Activated CD8-positive, alpha-beta T cell treated with anti-CD3 and anti-CD28 coated beads for 36 hours (primary cell): Measurements from ENCODE around the gene MRPS12. TPM values are rescaled to one million over a fixed set of nuclear protein-coding genes. Genes with fewer than 3 reads are reported as not detected.
"Not testable (repeated sequence)": the region's sequence is repeated elsewhere in the genome, so short reads cannot be mapped to it uniquely, and the experiment has no call there.

Source experiments
- ATAC-seq: fragments of 200-7000 bp; cut with Tn5 transposase; one replicate; pipeline ENCODE4 v1.10.0; 2021; ENCODE audit warnings: mild to moderate bottlenecking, moderate library complexity
- CTCF ChIA-PET: fragments of 350-600 bp; sonication (Branson Sonifier 250); formaldehyde crosslinking; loops from one replicate; lab custom pipeline; 2021; ENCODE audit warnings: antibody characterized with exemption; lab: Charles Lee
- POLR2A ChIA-PET: fragments of 350-600 bp; sonication (Branson Sonifier 250); formaldehyde crosslinking; loops from one replicate; lab custom pipeline; 2021; ENCODE audit warnings: antibody characterized with exemption; lab: Charles Lee
- DNase-seq: peaks from one replicate; pipeline ENCODE4 v3.0.0-alpha.2; 2020
- H3K27ac Mint-ChIP-seq: one replicate; pipeline ENCODE4 v1.8.0; 2021; ENCODE audit warnings: mild to moderate bottlenecking, mixed read lengths
- H3K27me3 Mint-ChIP-seq: one replicate; pipeline ENCODE4 v1.8.0; 2021; ENCODE audit warnings: mixed read lengths
- H3K36me3 Mint-ChIP-seq: one replicate; pipeline ENCODE4 v1.8.0; 2021; ENCODE audit warnings: low read depth, mixed read lengths
- H3K4me1 Mint-ChIP-seq: one replicate; pipeline ENCODE4 v1.8.0; 2021; ENCODE audit warnings: low read depth, mixed read lengths
- H3K4me3 Mint-ChIP-seq: one replicate; pipeline ENCODE4 v1.8.0; 2021; ENCODE audit warnings: mild to moderate bottlenecking, moderate library complexity, mixed read lengths
- H3K9me3 Mint-ChIP-seq: one replicate; pipeline ENCODE4 v1.8.0; 2021; ENCODE audit warnings: mixed read lengths
- CTCF ChIP-seq: fragments of 200-600 bp; IDR thresholded peaks from one replicate; pipeline ENCODE4 v1.8.0; 2022; ENCODE audit warnings: antibody characterized with exemption, mild to moderate bottlenecking
- intact Hi-C: fragments of 100-400 bp; cut with micrococcal nuclease; formaldehyde crosslinking; loops from one replicate; pipeline ENCODE4 v1.10.0; 2022
- total RNA-seq, 2 experiments: library from RNA; stranded (reverse); gene quantifications; one replicate each; pipeline ENCODE4 v1.2.3, GENCODE V29; 2021

Gene MRPS12
- total RNA-seq, 2 experiments from 2014 or later = 80.1 to 81.2 TPM

- H3K4me1 Mint-ChIP-seq = no peaks in the 10 kb centered on the region
- ATAC-seq (no peak), DNase-seq (no peak)
- H3K27ac Mint-ChIP-seq = no peak overlapping the region
- H3K4me3 Mint-ChIP-seq = no peak overlapping the region
- ChIA-PET POLR2A (no interaction called here), CTCF (interaction anchor here (1.3 kb wide), 1 partner anchor 13 kb away, joined by 3 read pairs; no protein-coding TSS in a partner anchor)
- intact Hi-C loops = no loop called here
- H3K27me3 Mint-ChIP-seq = peaks cover 6% of the 10 kb centered on the region
- no peaks in the 10 kb centered on the region for H3K9me3 Mint-ChIP-seq
- TF ChIP-seq CTCF = no peak
- H3K36me3 Mint-ChIP-seq = no peaks in the 10 kb centered on the region
Observed at GRCh38 chr19:38964738-38965137, 34.0 kb downstream of the MRPS12 start.

GRCh38 chr19:38966149-38966548 lies 35.4 kb downstream of the MRPS12 start:
- H3K4me3 Mint-ChIP-seq, POLR2A ChIA-PET, ATAC-seq, H3K27ac Mint-ChIP-seq, intact Hi-C loops, H3K9me3 Mint-ChIP-seq, H3K4me1 Mint-ChIP-seq, H3K27me3 Mint-ChIP-seq, DNase-seq, H3K36me3 Mint-ChIP-seq: not testable (repeated sequence)
- CTCF ChIA-PET = interaction anchor here (0.9 to 1.0 kb wide), 2 partner anchors 11 to 14 kb away, joined by 3 to 4 read pairs; no protein-coding TSS in a partner anchor

- POLR2A ChIA-PET = interaction anchor here (1.2 kb wide), 1 partner anchor 12 kb away, joined by 3 read pairs; no protein-coding TSS in a partner anchor
- intact Hi-C loops = no loop called here
- no peak overlapping the region for H3K4me3 Mint-ChIP-seq
- H3K9me3 Mint-ChIP-seq = no peaks in the 10 kb centered on the region
- TF ChIP-seq CTCF = no peak
- H3K36me3 Mint-ChIP-seq = no peaks in the 10 kb centered on the region
- ATAC-seq = no peak
- peaks cover 14% of the 10 kb centered on the region for H3K27me3 Mint-ChIP-seq
- no peak overlapping the region for H3K27ac Mint-ChIP-seq
- DNase-seq = no peak
- CTCF ChIA-PET = interaction anchor here (1.6 to 2.9 kb wide), 2 partner anchors 9 to 40 kb away, joined by 5 to 13 read pairs; partner anchors contain the start of genes MRPS12 and SARS2
- H3K4me1 Mint-ChIP-seq = peaks cover 3% of the 10 kb centered on the region
Observed at GRCh38 chr19:38970664-38971532, 40.2 kb downstream of the MRPS12 start.

- ChIA-PET CTCF (interaction anchor here (2.9 kb wide), 1 partner anchor 10 kb away, joined by 13 read pairs; no protein-coding TSS in a partner anchor), POLR2A (interaction anchor here (1.2 kb wide), 1 partner anchor 13 kb away, joined by 3 read pairs; no protein-coding TSS in a partner anchor)
- H3K4me1 Mint-ChIP-seq = peaks cover 9% of the 10 kb centered on the region
Observed at GRCh38 chr19:38971672-38972071, 40.9 kb downstream of the MRPS12 start.

More at GRCh38 chr19:38971672-38972071, 40.9 kb downstream of the MRPS12 start:
- DNase-seq (no peak), ATAC-seq (no peak)
- Mint-ChIP-seq H3K9me3 (no peaks in the 10 kb centered on the region), H3K27me3 (peaks cover 18% of the 10 kb centered on the region), H3K27ac (no peak overlapping the region), H3K36me3 (no peaks in the 10 kb centered on the region), H3K4me3 (no peak overlapping the region)
- intact Hi-C loops = no loop called here
- TF ChIP-seq CTCF = no peak
